GM18507 (cell line): ENCODE measurements around the gene TLNRD1.

ENCODE experiments used
- DNase-seq: peaks from one replicate; pipeline ENCODE4 v3.0.0; 2011; ENCODE audit warnings: low read depth; ENCODE audit not compliant: insufficient read length; ENCODE audit errors: extremely low spot score
- FAIRE-seq: peaks from 2 replicates; lab custom pipeline; 2011; peaks lifted over from hg19 to GRCh38; lab: Jason Lieb, UNC

The TLNRD1 gene

DNA sequence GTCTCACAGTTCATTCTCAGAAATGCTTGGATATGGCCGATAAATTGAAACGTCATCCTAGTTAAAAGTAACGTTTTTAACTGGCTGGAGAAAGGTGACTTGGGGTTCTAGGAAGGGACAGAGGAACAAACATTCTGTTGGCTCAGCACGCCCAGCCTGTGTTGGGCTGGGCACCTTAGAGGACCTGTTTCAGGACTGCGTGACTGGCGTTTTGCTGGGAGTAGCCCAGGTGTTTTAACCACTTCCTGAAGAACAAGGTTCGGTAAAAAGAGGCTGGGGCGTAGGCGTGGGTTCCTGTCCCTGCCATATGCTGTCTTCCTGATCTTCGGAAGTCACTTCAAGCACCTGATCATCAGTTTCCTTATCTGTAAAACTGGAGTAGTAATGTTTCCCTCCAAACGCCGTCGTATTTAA, 1.1 kb upstream of the TLNRD1 start:
- FAIRE-seq (peak; percentile 90), DNase-seq (no peak)

DNA sequence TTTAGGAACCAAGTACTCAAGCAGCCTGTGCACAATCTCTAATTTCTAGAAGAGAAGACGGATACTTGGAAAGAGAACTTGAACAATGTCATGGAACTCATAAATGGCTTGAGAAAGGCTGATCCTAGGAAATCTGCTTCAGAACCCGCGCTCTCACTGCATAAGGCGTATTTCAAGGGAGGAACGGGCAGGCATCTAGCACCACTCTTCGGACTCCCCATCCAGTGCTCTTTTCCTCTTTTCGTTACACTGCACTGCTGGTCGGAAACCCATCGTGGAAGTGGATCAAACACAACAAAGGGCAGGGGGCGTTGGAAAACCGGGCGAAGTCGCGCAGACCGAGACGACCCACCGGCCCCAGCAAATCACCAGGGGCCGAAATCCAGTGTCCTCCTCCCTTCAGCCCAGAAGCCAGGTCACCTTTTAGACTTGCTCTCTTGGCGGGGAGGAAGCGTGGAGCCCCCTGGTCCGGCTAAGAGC, 539 bp upstream of the TLNRD1 start:
- FAIRE-seq = no peak
- DNase-seq = no peak

- DNase-seq (no peak), FAIRE-seq (peak; percentile 18)
Measured at GRCh38 chr15:81001152-81002008, 657 bp downstream of the TLNRD1 start.

GRCh38 chr15:81002009-81002330, 1.2 kb downstream of the TLNRD1 start:
- DNase-seq (no peak), FAIRE-seq (no peak)

GRCh38 chr15:81002331-81003096, 1.8 kb downstream of the TLNRD1 start:
- FAIRE-seq (no peak), DNase-seq (no peak)

- DNase-seq (no peak), FAIRE-seq (no peak)
Measured at GRCh38 chr15:81003097-81003350, 2.3 kb downstream of the TLNRD1 start.

DNA sequence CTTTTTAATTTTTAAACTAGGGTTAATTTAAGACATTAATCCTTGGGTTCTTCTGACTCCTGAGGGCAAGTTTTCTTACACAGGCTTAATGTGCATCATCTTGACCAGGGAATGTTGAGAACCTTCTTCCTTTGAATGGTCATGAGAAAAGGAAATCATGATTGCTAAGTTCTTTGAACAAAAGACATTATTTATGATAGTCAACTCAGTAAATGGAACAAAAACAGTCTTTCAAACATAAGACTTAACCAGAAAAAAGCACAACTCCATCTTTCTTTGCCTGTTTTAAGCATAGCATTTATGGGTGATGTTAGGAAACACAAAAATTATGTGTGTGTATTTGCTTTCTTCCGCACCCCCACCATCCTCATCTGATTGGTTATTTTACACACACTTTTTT, 5.4 kb downstream of the TLNRD1 start:
- FAIRE-seq = no peak
- no peak for DNase-seq

- DNase-seq (no peak), FAIRE-seq (no peak)
Measured at GRCh38 chr15:81007428-81008064, 6.8 kb downstream of the TLNRD1 start.

- FAIRE-seq (no peak), DNase-seq (no peak)
Measured at GRCh38 chr15:81008312-81008711, 7.6 kb downstream of the TLNRD1 start.

- DNase-seq (no peak), FAIRE-seq (no peak)
Measured at GRCh38 chr15:81010086-81010485, 9.4 kb downstream of the TLNRD1 start.

GRCh38 chr15:81011593-81011992, 10.9 kb downstream of the TLNRD1 start:
- DNase-seq (no peak), FAIRE-seq (no peak)

GRCh38 chr15:81012588-81012987, 11.9 kb downstream of the TLNRD1 start:
- DNase-seq = no peak

GRCh38 chr15:81013396-81013929, 12.7 kb downstream of the TLNRD1 start:
- DNase-seq (no peak), FAIRE-seq (no peak)

More at GRCh38 chr15:81012588-81012987, 11.9 kb downstream of the TLNRD1 start:
- no peak for FAIRE-seq

DNA sequence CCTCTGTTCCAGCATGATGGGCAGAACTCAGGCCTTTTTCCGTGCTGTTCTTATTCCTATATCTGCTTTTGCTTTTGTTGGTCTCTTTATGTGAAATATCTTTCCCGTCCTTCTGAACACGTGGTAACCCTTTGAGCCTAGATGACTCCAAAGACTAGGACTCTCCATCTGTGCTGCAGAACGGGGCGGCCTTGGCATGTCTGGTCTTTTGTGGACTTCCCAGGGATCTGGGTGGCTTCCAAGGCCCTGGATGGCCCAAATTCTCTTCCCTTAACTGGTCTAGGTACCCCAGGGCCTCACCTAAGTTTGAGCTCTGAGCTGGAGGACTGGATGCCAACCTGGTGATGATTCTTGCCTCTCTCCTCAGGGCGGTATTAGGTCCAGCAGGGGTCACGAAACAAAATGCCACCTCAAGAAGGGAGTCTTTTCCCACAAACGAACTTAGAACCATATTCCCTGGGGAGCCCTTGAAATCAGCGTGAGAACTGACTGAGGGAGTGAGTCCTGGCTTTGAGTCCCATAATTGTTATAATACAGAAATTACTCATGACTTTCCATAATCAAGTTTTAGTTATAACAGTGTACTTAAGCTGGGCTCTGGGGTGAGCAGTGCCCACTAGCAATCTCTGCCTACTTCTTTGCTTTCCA, 13.8 kb downstream of the TLNRD1 start:
- FAIRE-seq = no peak

GRCh38 chr15:81015621-81016488, 15.1 kb downstream of the TLNRD1 start:
- DNase-seq = no peak
- FAIRE-seq = no peak

More for the DNA sequence above, 13.8 kb downstream of the TLNRD1 start:
- DNase-seq = no peak

- no peak for FAIRE-seq
- DNase-seq = no peak
Measured at GRCh38 chr15:81016489-81017068, 15.9 kb downstream of the TLNRD1 start.

DNA sequence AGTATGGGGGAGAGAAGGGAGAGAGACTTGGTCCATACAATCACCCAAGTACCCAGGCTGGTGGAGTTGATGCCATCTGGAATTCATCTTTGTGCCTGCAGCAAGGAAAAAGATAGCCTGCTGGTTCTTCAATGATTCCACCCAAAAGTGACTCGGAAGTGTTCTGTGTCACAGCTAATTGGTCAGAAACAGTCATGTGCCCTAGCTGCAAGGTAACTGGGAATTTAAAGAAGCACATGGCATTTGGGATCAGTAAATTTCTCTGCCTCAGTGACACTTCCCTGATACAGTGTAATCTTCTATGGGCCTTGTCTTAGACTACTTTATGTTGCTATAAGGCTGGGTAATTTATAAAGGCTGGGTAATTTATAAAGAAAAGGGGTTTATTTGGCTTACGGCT, 17.5 kb downstream of the TLNRD1 start:
- DNase-seq = no peak
- no peak for FAIRE-seq

DNA sequence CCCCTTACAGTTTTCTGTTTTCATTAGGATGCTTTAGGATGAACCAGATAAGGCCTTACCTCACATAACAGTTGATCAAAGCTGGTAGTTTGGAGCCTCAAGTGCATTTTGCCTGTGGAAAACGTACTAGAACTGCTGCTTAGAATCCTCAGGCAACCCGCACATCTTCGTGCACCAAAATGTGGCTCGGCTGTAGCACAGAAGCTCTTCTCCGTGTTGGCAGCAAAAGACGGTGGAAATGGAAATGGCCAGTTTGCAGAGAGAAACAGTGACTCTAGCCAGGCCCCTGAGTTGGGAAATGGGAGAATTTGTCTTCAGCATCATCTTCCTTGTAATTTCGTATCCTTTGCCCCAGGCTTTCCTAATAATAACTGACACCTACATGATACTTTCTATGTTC, 20.6 kb downstream of the TLNRD1 start:
- DNase-seq = no peak
- no peak for FAIRE-seq
